Effector memory CD4-positive, alpha-beta T cell (primary cell): ENCODE results near the gene NCBP1.

Experiments
- DNase-seq, 3 donors: peaks; one replicate each; pipeline ENCODE4 v3.0.0-alpha.2; 2020
- H3K27ac ChIP-seq: 2 replicates; pipeline ENCODE4 v1.7.0; 2013; ENCODE audit warnings: mild to moderate bottlenecking, low read length, moderate library complexity; ENCODE audit not compliant: insufficient read depth, poor library complexity, severe bottlenecking
- H3K27me3 ChIP-seq: replicated peaks from 2 replicates; pipeline ENCODE4 v1.7.0; 2013; ENCODE audit warnings: mild to moderate bottlenecking, low read length; ENCODE audit not compliant: insufficient read depth, control insufficient read depth, poor library complexity, severe bottlenecking
- H3K36me3 ChIP-seq: 2 replicates; pipeline ENCODE4 v1.7.0; 2013; ENCODE audit warnings: mild to moderate bottlenecking, low read length, moderate library complexity; ENCODE audit not compliant: control insufficient read depth, insufficient read depth
- H3K4me1 ChIP-seq: 2 replicates; pipeline ENCODE4 v1.7.0; 2013; ENCODE audit warnings: low read length, mild to moderate bottlenecking; ENCODE audit not compliant: control insufficient read depth, insufficient read depth, poor library complexity, severe bottlenecking
- H3K4me3 ChIP-seq: 2 replicates; pipeline ENCODE4 v1.7.0; 2013; ENCODE audit warnings: low read length, low read depth, mild to moderate bottlenecking; ENCODE audit not compliant: insufficient read depth, poor library complexity, severe bottlenecking
- H3K9me3 ChIP-seq: 2 replicates; pipeline ENCODE4 v1.7.0; 2013; ENCODE audit warnings: mild to moderate bottlenecking, low read length, moderate library complexity; ENCODE audit not compliant: control insufficient read depth

The NCBP1 gene

GRCh38 chr9:97666907-97667686 lies 33.5 kb downstream of the NCBP1 start:
- Histone ChIP-seq H3K27ac (no peak overlapping the region), H3K36me3 (peaks cover 86% of the 10 kb centered on the region), H3K4me1 (no peaks in the 10 kb centered on the region), H3K4me3 (no peak overlapping the region), H3K27me3 (no peaks in the 10 kb centered on the region), H3K9me3 (no peaks in the 10 kb centered on the region)
- DNase-seq, result no peak

- no peak for DNase-seq
- Histone ChIP-seq H3K9me3 (no peaks in the 10 kb centered on the region), H3K4me1 (no peaks in the 10 kb centered on the region), H3K27me3 (no peaks in the 10 kb centered on the region), H3K4me3 (no peak overlapping the region), H3K27ac (no peak overlapping the region), H3K36me3 (peaks cover 88% of the 10 kb centered on the region)
These were observed 34.9 kb downstream of the NCBP1 start for GRCh38 chr9:97668485-97668884.

- no peak for DNase-seq
- H3K36me3 ChIP-seq, result peaks cover 91% of the 10 kb centered on the region
- H3K27me3 ChIP-seq, result no peaks in the 10 kb centered on the region
- H3K27ac ChIP-seq, result no peak overlapping the region
- no peak overlapping the region for H3K4me3 ChIP-seq
- H3K4me1 ChIP-seq, result no peaks in the 10 kb centered on the region
- no peaks in the 10 kb centered on the region for H3K9me3 ChIP-seq
These were observed 37.0 kb downstream of the NCBP1 start for GRCh38 chr9:97670586-97670985.

- H3K9me3 ChIP-seq, result no peaks in the 10 kb centered on the region
- no peak for DNase-seq
- peaks cover 87% of the 10 kb centered on the region for H3K36me3 ChIP-seq
These were observed 38.8 kb downstream of the NCBP1 start for GRCh38 chr9:97672403-97672802.

GRCh38 chr9:97673922-97674321 lies 40.3 kb downstream of the NCBP1 start:
- DNase-seq, result no peak
- no peaks in the 10 kb centered on the region for H3K9me3 ChIP-seq
- no peak overlapping the region for H3K4me3 ChIP-seq
- H3K36me3 ChIP-seq, result peaks cover 78% of the 10 kb centered on the region
- H3K27ac ChIP-seq, result no peak overlapping the region
- no peaks in the 10 kb centered on the region for H3K4me1 ChIP-seq
- no peaks in the 10 kb centered on the region for H3K27me3 ChIP-seq

More at GRCh38 chr9:97672403-97672802, 38.8 kb downstream of the NCBP1 start:
- Histone ChIP-seq H3K27ac (no peak overlapping the region), H3K27me3 (no peaks in the 10 kb centered on the region), H3K4me3 (no peak overlapping the region), H3K4me1 (no peaks in the 10 kb centered on the region)

GRCh38 chr9:97675655-97676054 lies 42.0 kb downstream of the NCBP1 start:
- H3K4me1 ChIP-seq, result no peaks in the 10 kb centered on the region
- H3K9me3 ChIP-seq, result no peaks in the 10 kb centered on the region
- H3K4me3 ChIP-seq, result no peak overlapping the region
- H3K27ac ChIP-seq, result no peak overlapping the region
- H3K36me3 ChIP-seq, result peaks cover 67% of the 10 kb centered on the region
- no peaks in the 10 kb centered on the region for H3K27me3 ChIP-seq
- DNase-seq, result no peak

GRCh38 chr9:97682242-97682641 lies 48.6 kb downstream of the NCBP1 start:
- H3K27me3 ChIP-seq, result no peaks in the 10 kb centered on the region
- no peak for DNase-seq
- H3K36me3 ChIP-seq, result peaks cover 67% of the 10 kb centered on the region
- no peaks in the 10 kb centered on the region for H3K4me1 ChIP-seq
- H3K9me3 ChIP-seq, result no peaks in the 10 kb centered on the region
- no peak overlapping the region for H3K4me3 ChIP-seq
- H3K27ac ChIP-seq, result no peak overlapping the region

- Histone ChIP-seq H3K9me3 (no peaks in the 10 kb centered on the region), H3K36me3 (peaks cover 49% of the 10 kb centered on the region), H3K27ac (no peak overlapping the region), H3K27me3 (no peaks in the 10 kb centered on the region), H3K4me1 (no peaks in the 10 kb centered on the region), H3K4me3 (no peak overlapping the region)
- no peak for DNase-seq
These were observed 55.0 kb downstream of the NCBP1 start for GRCh38 chr9:97688654-97689053.

GRCh38 chr9:97689401-97690180 lies 56.0 kb downstream of the NCBP1 start:
- Histone ChIP-seq H3K4me1 (peaks cover 5% of the 10 kb centered on the region), H3K27ac (no peak overlapping the region), H3K36me3 (peaks cover 40% of the 10 kb centered on the region), H3K4me3 (no peak overlapping the region), H3K9me3 (no peaks in the 10 kb centered on the region), H3K27me3 (no peaks in the 10 kb centered on the region)
- no peak for DNase-seq

- H3K9me3 ChIP-seq, result no peaks in the 10 kb centered on the region
- no peaks in the 10 kb centered on the region for H3K27me3 ChIP-seq
- H3K4me1 ChIP-seq, result peaks cover 28% of the 10 kb centered on the region
- H3K4me3 ChIP-seq, result no peak overlapping the region
- DNase-seq, result no peak
- no peak overlapping the region for H3K27ac ChIP-seq
- H3K36me3 ChIP-seq, result peaks cover 11% of the 10 kb centered on the region
These were observed 61.1 kb downstream of the NCBP1 start for GRCh38 chr9:97694769-97695168.
